Trophoblast cell (in vitro differentiated cells and primary cell): ENCODE results near the gene SELENOM.

Experiments
- DNase-seq, 2 donors: peaks; one replicate each; pipeline ENCODE4 v3.0.0-alpha.2; 2016
- H2AFZ ChIP-seq: 2 replicates; pipeline ENCODE4 v1.6.1; 2013; ENCODE audit warnings: low read length, moderate library complexity, mild to moderate bottlenecking; ENCODE audit not compliant: insufficient read depth, poor library complexity
- H2AK5ac ChIP-seq: 2 replicates; pipeline ENCODE4 v1.6.1; 2013; ENCODE audit warnings: mild to moderate bottlenecking, low read length
- H2BK120ac ChIP-seq: 2 replicates; pipeline ENCODE4 v1.6.1; 2013; ENCODE audit warnings: low read length, mild to moderate bottlenecking, moderate library complexity; ENCODE audit not compliant: insufficient read depth, poor library complexity
- H2BK12ac ChIP-seq: 2 replicates; pipeline ENCODE4 v1.6.1; 2013; ENCODE audit warnings: mild to moderate bottlenecking, low read length, moderate library complexity
- H2BK5ac ChIP-seq: 2 replicates; pipeline ENCODE4 v1.6.1; 2013; ENCODE audit warnings: low read length, low read depth, moderate library complexity, mild to moderate bottlenecking; ENCODE audit not compliant: poor library complexity
- H3K14ac ChIP-seq: 2 replicates; pipeline ENCODE4 v1.6.1; 2013; ENCODE audit warnings: mild to moderate bottlenecking, low read length
- H3K18ac ChIP-seq: 2 replicates; pipeline ENCODE4 v1.6.1; 2013; ENCODE audit warnings: mild to moderate bottlenecking, low read length
- H3K23ac ChIP-seq: 2 replicates; pipeline ENCODE4 v1.6.1; 2013; ENCODE audit warnings: low read length
- H3K27ac ChIP-seq: 2 replicates; pipeline ENCODE4 v1.5.1; 2013; ENCODE audit warnings: low read depth, mild to moderate bottlenecking, inconsistent platforms, low read length, moderate library complexity
- H3K27me3 ChIP-seq: 2 replicates; pipeline ENCODE4 v1.6.1; 2013; ENCODE audit warnings: inconsistent platforms, mild to moderate bottlenecking, low read length, moderate library complexity; ENCODE audit not compliant: insufficient read depth
- H3K36me3 ChIP-seq, 2 experiments: 1 replicate in 1 of 2; 2 replicates in 1 of 2; pipeline ENCODE4 v1.6.1; 2013; ENCODE audit warnings: low read length in 2 of 2, mild to moderate bottlenecking in 2 of 2, moderate library complexity in 1 of 2; ENCODE audit not compliant: insufficient read depth in 2 of 2, control insufficient read depth in 1 of 2
- H3K4ac ChIP-seq: 2 replicates; pipeline ENCODE4 v1.6.1; 2013; ENCODE audit warnings: low read depth, mild to moderate bottlenecking, low read length, moderate library complexity
- H3K4me1 ChIP-seq, 2 experiments: 1 replicate in 1 of 2; 2 replicates in 1 of 2; pipeline ENCODE4 v1.6.1; 2013; ENCODE audit warnings: low read length in 2 of 2, mild to moderate bottlenecking in 2 of 2, moderate library complexity in 1 of 2; ENCODE audit not compliant: insufficient read depth in 2 of 2, control insufficient read depth in 1 of 2
- H3K4me2 ChIP-seq: 2 replicates; pipeline ENCODE4 v1.6.1; 2013; ENCODE audit warnings: inconsistent platforms, mild to moderate bottlenecking, low read length, moderate library complexity
- H3K4me3 ChIP-seq: 2 replicates; pipeline ENCODE4 v1.5.1; 2013; ENCODE audit warnings: mild to moderate bottlenecking, low read depth, low read length, inconsistent platforms
- H3K79me1 ChIP-seq: one replicate; pipeline ENCODE4 v1.6.1; 2013; ENCODE audit warnings: low read length
- H3K79me2 ChIP-seq: 2 replicates; pipeline ENCODE4 v1.6.1; 2013; ENCODE audit warnings: low read length, mild to moderate bottlenecking; ENCODE audit not compliant: control insufficient read depth, insufficient read depth, poor library complexity
- H3K9ac ChIP-seq: 2 replicates; pipeline ENCODE4 v1.6.1; 2013; ENCODE audit warnings: mild to moderate bottlenecking, low read length
- H3K9me3 ChIP-seq: 2 replicates; pipeline ENCODE4 v1.6.1; 2013; ENCODE audit warnings: low read depth, mild to moderate bottlenecking, control low read depth, inconsistent platforms, low read length; ENCODE audit not compliant: insufficient read depth
- H4K12ac ChIP-seq: 2 replicates; pipeline ENCODE4 v1.6.1; 2013; ENCODE audit warnings: low read depth, mild to moderate bottlenecking, low read length, moderate library complexity
- H4K8ac ChIP-seq: 2 replicates; pipeline ENCODE4 v1.6.1; 2013; ENCODE audit warnings: low read depth, mild to moderate bottlenecking, low read length, moderate library complexity
- H4K91ac ChIP-seq: one replicate; pipeline ENCODE4 v1.6.1; 2013; ENCODE audit warnings: low read depth, mild to moderate bottlenecking, low read length, moderate library complexity
- WGBS: extraction: QIAGEN DNeasy Blood & Tissue Kit; methylation state at CpG from one replicate; pipeline ENCODE4 v1.1.7; 2013; ENCODE audit warnings: missing lambda C conversion rate; ENCODE audit not compliant: insufficient read length, insufficient coverage; ENCODE audit errors: extremely low coverage; 5-methylcytosine and 5-hydroxymethylcytosine counted together

Gene SELENOM

GRCh38 chr22:31088233-31088986, 19.0 kb downstream of the SELENOM start:
- no peak overlapping the region for H4K91ac ChIP-seq
- H3K36me3 ChIP-seq: peaks cover 68 to 74% of the 10 kb centered on the region in 2 experiments
- no peak overlapping the region for H3K14ac ChIP-seq
- H3K9me3 ChIP-seq: peaks cover 3% of the 10 kb centered on the region
- no peak overlapping the region for H4K8ac ChIP-seq
- DNase-seq: no peak
- H2AK5ac ChIP-seq: no peak overlapping the region
- H3K23ac ChIP-seq: no peak overlapping the region
- no peak overlapping the region for H2BK5ac ChIP-seq
- H3K4me1 ChIP-seq: peaks cover 8 to 13% of the 10 kb centered on the region in 2 experiments
- no peak overlapping the region for H3K4ac ChIP-seq
- no peak overlapping the region for H3K9ac ChIP-seq
- no peak overlapping the region for H2AFZ ChIP-seq
- H3K79me2 ChIP-seq: peaks cover 8% of the 10 kb centered on the region
- H3K79me1 ChIP-seq: peaks cover 13% of the 10 kb centered on the region
- no peak overlapping the region for H3K4me3 ChIP-seq
- no peak overlapping the region for H3K4me2 ChIP-seq
- H3K18ac ChIP-seq: no peak overlapping the region
- no peak overlapping the region for H3K27ac ChIP-seq
- no peak overlapping the region for H2BK12ac ChIP-seq
- H3K27me3 ChIP-seq: no peaks in the 10 kb centered on the region
- no peak overlapping the region for H2BK120ac ChIP-seq
- H4K12ac ChIP-seq: no peak overlapping the region
- WGBS: no CpG with 5 or more reads among the region's 26 CpGs

DNA sequence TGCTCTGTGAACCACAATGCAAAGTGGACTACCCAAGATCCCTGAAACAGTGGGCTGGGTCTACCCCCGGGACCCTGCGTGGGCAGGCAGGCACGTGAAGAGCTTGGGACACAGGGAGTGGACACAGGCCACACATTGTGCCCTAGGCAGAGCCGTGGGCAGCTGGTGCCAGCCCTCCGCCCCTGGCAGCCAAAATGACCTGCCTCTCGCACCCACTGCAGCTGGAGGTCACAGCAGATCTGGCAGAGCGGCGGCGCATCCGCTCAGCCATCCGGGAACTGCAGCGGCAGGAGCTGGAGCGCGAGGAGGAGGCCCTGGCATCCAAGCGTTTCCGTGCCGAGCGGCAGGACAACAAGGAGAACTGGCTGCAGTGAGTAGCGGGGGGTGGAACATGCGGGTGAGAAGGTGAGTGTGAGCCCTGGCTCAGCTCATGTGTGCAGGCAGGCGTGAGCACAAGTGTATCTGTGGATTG, 19.6 kb downstream of the SELENOM start:
- Histone ChIP-seq H3K18ac (no peak overlapping the region), H4K91ac (no peak overlapping the region), H3K79me1 (peaks cover 13% of the 10 kb centered on the region), H3K9me3 (peaks cover 7% of the 10 kb centered on the region), H4K12ac (no peak overlapping the region), H3K79me2 (peaks cover 8% of the 10 kb centered on the region), H3K4me1 (peaks cover 13 to 18% of the 10 kb centered on the region in 2 experiments), H2BK5ac (no peak overlapping the region), H3K27me3 (no peaks in the 10 kb centered on the region), H3K4me2 (no peak overlapping the region), H2AFZ (no peak overlapping the region), H3K9ac (no peak overlapping the region), H3K36me3 (peaks cover 65 to 72% of the 10 kb centered on the region in 2 experiments), H3K4me3 (no peak overlapping the region), H3K14ac (no peak overlapping the region), H3K4ac (no peak overlapping the region), H2AK5ac (no peak overlapping the region), H3K27ac (no peak overlapping the region), H3K23ac (no peak overlapping the region), H4K8ac (no peak overlapping the region), H2BK12ac (no peak overlapping the region), H2BK120ac (no peak overlapping the region)
- no CpG with 5 or more reads among the region's 21 CpGs for WGBS
- DNase-seq: no peak

- Histone ChIP-seq H3K36me3 (peaks cover 55 to 63% of the 10 kb centered on the region in 2 experiments), H2BK5ac (no peak overlapping the region), H2AK5ac (no peak overlapping the region), H4K8ac (no peak overlapping the region), H3K27me3 (no peaks in the 10 kb centered on the region), H3K4me2 (no peak overlapping the region), H3K14ac (no peak overlapping the region), H3K4me3 (no peak overlapping the region), H4K12ac (no peak overlapping the region), H3K4ac (no peak overlapping the region), H3K79me1 (peaks cover 18% of the 10 kb centered on the region), H3K27ac (no peak overlapping the region), H3K9me3 (peaks cover 7% of the 10 kb centered on the region), H3K4me1 (peaks cover 22 to 28% of the 10 kb centered on the region in 2 experiments), H3K18ac (no peak overlapping the region), H2BK120ac (no peak overlapping the region), H3K9ac (no peak overlapping the region), H3K23ac (no peak overlapping the region), H3K79me2 (peaks cover 13% of the 10 kb centered on the region), H2BK12ac (no peak overlapping the region), H4K91ac (no peak overlapping the region), H2AFZ (no peak overlapping the region)
- WGBS: no CpG with 5 or more reads among the region's 8 CpGs
- no peak for DNase-seq
Observed at GRCh38 chr22:31086703-31087330, 20.6 kb downstream of the SELENOM start.

GRCh38 chr22:31085928-31086327, 21.4 kb downstream of the SELENOM start:
- peak overlapping the region; percentile 92 for H4K91ac ChIP-seq

More at GRCh38 chr22:31085928-31086327, 21.4 kb downstream of the SELENOM start:
- no peak overlapping the region for H3K4me2 ChIP-seq
- H3K79me1 ChIP-seq: peaks cover 24% of the 10 kb centered on the region
- H3K18ac ChIP-seq: no peak overlapping the region
- H2AK5ac ChIP-seq: peak overlapping the region; percentile 32
- H4K8ac ChIP-seq: peak overlapping the region; percentile 94
- no peak overlapping the region for H3K23ac ChIP-seq
- whole genome bisulfite sequencing: no CpG with 5 or more reads among the region's 3 CpGs
- no peak overlapping the region for H2BK120ac ChIP-seq
- no peak overlapping the region for H3K4ac ChIP-seq
- no peak overlapping the region for H3K9ac ChIP-seq
- H3K27me3 ChIP-seq: no peaks in the 10 kb centered on the region
- H2BK12ac ChIP-seq: no peak overlapping the region
- no peak overlapping the region for H3K27ac ChIP-seq
- peaks cover 7% of the 10 kb centered on the region for H3K9me3 ChIP-seq
- no peak overlapping the region for H3K14ac ChIP-seq
- H3K36me3 ChIP-seq: peaks cover 46 to 54% of the 10 kb centered on the region in 2 experiments
- no peak overlapping the region for H3K4me3 ChIP-seq
- H3K4me1 ChIP-seq: peaks cover 25 to 31% of the 10 kb centered on the region in 2 experiments
- peaks cover 20% of the 10 kb centered on the region for H3K79me2 ChIP-seq
- no peak overlapping the region for H4K12ac ChIP-seq
- no peak overlapping the region for H2AFZ ChIP-seq
- H2BK5ac ChIP-seq: no peak overlapping the region
- DNase-seq: no peak
